ENCODE results near the gene CLTA. TPM values are rescaled to one million over a fixed set of nuclear protein-coding genes. Genes with fewer than 3 reads are reported as not detected.

CLTA gene
- total RNA-seq, 2 experiments from 2014 or later: 150 to 171 TPM

DNA sequence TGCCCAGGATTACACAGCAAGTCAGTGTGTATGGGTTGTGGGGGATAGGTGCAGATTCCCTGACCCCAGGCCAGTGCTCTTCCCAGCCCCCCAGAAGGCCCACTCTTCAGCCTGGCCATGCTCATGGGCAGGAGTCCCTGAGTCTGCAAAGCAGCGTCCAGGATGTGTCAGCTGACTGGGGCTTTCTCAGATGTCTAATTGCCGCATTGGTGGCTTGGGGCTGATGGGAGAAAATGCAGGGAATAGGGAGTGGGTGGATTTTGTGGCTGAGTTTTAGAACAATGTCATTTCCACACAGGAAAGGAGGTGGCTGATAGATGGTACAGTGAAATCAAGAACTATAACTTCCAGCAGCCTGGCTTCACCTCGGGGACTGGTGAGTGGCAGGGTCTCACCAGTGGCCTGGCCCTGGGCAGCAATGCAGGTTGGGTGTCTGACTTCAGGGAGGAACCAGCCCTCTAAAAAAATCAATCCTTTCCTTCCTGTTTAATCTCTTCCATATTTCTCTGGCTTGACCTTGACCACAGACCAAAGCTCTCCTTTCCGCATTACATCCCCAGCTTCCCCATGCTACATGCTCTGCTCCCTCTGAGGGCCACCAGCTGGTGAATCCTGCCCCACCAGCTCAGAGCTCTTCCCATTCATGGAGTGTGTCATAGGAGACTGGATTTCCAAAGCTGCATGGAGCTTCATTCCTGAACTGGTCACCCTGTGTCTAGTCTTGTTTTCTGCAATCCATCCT is 40.0 kb upstream of the CLTA start:
- peak overlapping the region; percentile 74 for H3K4me2 ChIP-seq (ENCODE audit: low read length)
- H3K4me3 ChIP-seq (ENCODE audit: low read depth, low read length, poor library complexity, severe bottlenecking): peak overlapping the region; percentile 64
- H3K27ac ChIP-seq (ENCODE audit: low read depth, low read length, poor library complexity, severe bottlenecking): peak overlapping the region; percentile 74
- intact Hi-C loops (cut with micrococcal nuclease; ENCODE audit: unreplicated experiment): loop anchor here (5.0 kb wide), 1 partner anchor 48 kb away; no protein-coding TSS in a partner anchor
- peaks cover 46% of the 10 kb centered on the region for H3K4me1 ChIP-seq (ENCODE audit: insufficient read depth, low read length, poor library complexity, severe bottlenecking)
- no peak for TF ChIP-seq EZH2phosphoT487 (IDR thresholded peaks at IDR 0.05; ENCODE audit: borderline replicate concordance, low read depth, low read length)
- TF ChIP-seq, protein P1, sequence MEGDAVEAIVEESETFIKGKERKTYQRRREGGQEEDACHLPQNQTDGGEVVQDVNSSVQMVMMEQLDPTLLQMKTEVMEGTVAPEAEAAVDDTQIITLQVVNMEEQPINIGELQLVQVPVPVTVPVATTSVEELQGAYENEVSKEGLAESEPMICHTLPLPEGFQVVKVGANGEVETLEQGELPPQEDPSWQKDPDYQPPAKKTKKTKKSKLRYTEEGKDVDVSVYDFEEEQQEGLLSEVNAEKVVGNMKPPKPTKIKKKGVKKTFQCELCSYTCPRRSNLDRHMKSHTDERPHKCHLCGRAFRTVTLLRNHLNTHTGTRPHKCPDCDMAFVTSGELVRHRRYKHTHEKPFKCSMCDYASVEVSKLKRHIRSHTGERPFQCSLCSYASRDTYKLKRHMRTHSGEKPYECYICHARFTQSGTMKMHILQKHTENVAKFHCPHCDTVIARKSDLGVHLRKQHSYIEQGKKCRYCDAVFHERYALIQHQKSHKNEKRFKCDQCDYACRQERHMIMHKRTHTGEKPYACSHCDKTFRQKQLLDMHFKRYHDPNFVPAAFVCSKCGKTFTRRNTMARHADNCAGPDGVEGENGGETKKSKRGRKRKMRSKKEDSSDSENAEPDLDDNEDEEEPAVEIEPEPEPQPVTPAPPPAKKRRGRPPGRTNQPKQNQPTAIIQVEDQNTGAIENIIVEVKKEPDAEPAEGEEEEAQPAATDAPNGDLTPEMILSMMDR (conservative IDR thresholded peaks at IDR 0.05; ENCODE audit: low read length): no peak
- H3K9me3 ChIP-seq (ENCODE audit: low read length): peaks cover 5% of the 10 kb centered on the region; the same call in 1 of the 2 replicates
- H4K20me1 ChIP-seq (ENCODE audit: insufficient read depth, low read length): no peaks in the 10 kb centered on the region
- POLR2A ChIA-PET: interaction anchor here (0.5 to 2.5 kb wide), 6 partner anchors 8 to 1036 kb away, joined by 3 to 13 read pairs (median 4); partner anchors contain the start of genes CLTA and GNE
- H3K79me2 ChIP-seq (ENCODE audit: insufficient read depth, low read depth, low read length): no peaks in the 10 kb centered on the region
- no peak for DNase-seq (ENCODE audit: low spot score)
- no peaks in the 10 kb centered on the region for H3K36me3 ChIP-seq (ENCODE audit: insufficient read depth, low read length)
- no peak overlapping the region; the same call in 1 of the 2 replicates for H2AFZ ChIP-seq (ENCODE audit: low read length)
- CTCF ChIA-PET (ENCODE audit: unreplicated experiment): interaction anchor here (1.1 to 1.2 kb wide), 2 partner anchors 8 to 35 kb away, joined by 3 to 6 read pairs; no protein-coding TSS in a partner anchor
- no TSS peak for BruUV-seq (replicated peaks)
- no peaks in the 10 kb centered on the region for H3K9me2 ChIP-seq (ENCODE audit: insufficient read depth, low read length)

GRCh38 chr9:36151316-36152210 is 39.2 kb upstream of the CLTA start:
- H3K27ac ChIP-seq (ENCODE audit: low read depth, low read length, poor library complexity, severe bottlenecking): peak overlapping the region; percentile 74
- CTCF ChIA-PET (ENCODE audit: unreplicated experiment): interaction anchor here (0.7 to 1.1 kb wide), 3 partner anchors 15 to 115 kb away, joined by 3 to 8 read pairs (median 6); partner anchors contain the start of gene RECK

More at GRCh38 chr9:36151316-36152210, 39.2 kb upstream of the CLTA start:
- 0 out of 2 replicates have a peak, but pooled peaks cover 3% of the 10 kb centered on the region for H3K9me3 ChIP-seq (ENCODE audit: low read length)
- H3K79me2 ChIP-seq (ENCODE audit: insufficient read depth, low read depth, low read length): no peaks in the 10 kb centered on the region
- peaks cover 46% of the 10 kb centered on the region for H3K4me1 ChIP-seq (ENCODE audit: insufficient read depth, low read length, poor library complexity, severe bottlenecking)
- H3K36me3 ChIP-seq (ENCODE audit: insufficient read depth, low read length): no peaks in the 10 kb centered on the region
- H2AFZ ChIP-seq (ENCODE audit: low read length): peak overlapping the region; percentile 68
- peak overlapping the region; percentile 74 for H3K4me2 ChIP-seq (ENCODE audit: low read length)
- no peaks in the 10 kb centered on the region for H3K9me2 ChIP-seq (ENCODE audit: insufficient read depth, low read length)
- peak; percentile 92 for DNase-seq (ENCODE audit: low spot score)
- no peaks in the 10 kb centered on the region for H4K20me1 ChIP-seq (ENCODE audit: insufficient read depth, low read length)
- BruUV-seq (replicated peaks): TSS peak; percentile 73
- H3K4me3 ChIP-seq (ENCODE audit: low read depth, low read length, poor library complexity, severe bottlenecking): peak overlapping the region; percentile 64
- intact Hi-C loops (cut with micrococcal nuclease; ENCODE audit: unreplicated experiment): loop anchor here (2.0 to 5.0 kb wide), 2 partner anchors 39 to 49 kb away; partner anchors contain the start of gene CLTA
- TF ChIP-seq EZH2phosphoT487 (IDR thresholded peaks at IDR 0.05; ENCODE audit: borderline replicate concordance, low read depth, low read length): no peak
- TF ChIP-seq, protein P1 (conservative IDR thresholded peaks at IDR 0.05; ENCODE audit: low read length): no peak
- POLR2A ChIA-PET: interaction anchor here (0.5 to 2.5 kb wide), 12 partner anchors 9 to 1037 kb away, joined by 3 to 13 read pairs (median 4); partner anchors contain the start of genes CLTA and GNE
